ENCODE results near the gene NOTCH4.

Gene NOTCH4

DNA sequence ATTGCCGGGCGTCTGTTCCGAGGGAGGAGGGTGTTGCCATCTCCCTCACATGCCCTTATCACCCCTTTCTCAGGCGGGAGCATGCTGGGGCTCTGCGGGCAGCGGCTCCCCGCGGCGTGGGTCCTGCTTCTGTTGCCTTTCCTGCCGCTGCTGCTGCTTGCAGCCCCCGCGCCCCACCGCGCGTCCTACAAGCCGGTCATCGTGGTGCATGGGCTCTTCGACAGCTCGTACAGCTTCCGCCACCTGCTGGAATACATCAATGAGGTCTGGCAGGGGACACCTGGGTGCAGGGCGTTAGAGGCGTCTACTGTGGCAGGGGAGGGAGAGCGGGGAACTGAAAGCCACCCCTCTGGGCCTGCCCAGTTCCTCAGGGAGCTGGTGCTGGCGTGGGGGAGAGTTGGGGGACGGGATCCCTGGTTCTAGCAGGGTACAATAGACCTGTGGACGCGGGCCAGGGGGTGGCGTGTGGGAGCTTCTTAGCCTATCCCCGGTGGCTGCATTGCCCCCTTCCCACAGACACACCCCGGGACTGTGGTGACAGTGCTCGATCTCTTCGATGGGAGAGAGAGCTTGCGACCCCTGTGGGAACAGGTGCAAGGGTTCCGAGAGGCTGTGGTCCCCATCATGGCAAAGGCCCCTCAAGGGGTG, 69.2 kb downstream of the NOTCH4 start:
- no peak for DNase-seq

GRCh38 chr6:32153564-32154513, 70.0 kb downstream of the NOTCH4 start, which contains the start of gene PPT2:
Gene PPT2 (plus strand): TSS chr6:32154141. CDS start chr6:32154595, 454 bp downstream.
- DNase-seq: peak; percentile 71

GRCh38 chr6:32152769-32153563, 70.9 kb downstream of the NOTCH4 start:
- DNase-seq: no peak

GRCh38 chr6:32151863-32152768, 71.8 kb downstream of the NOTCH4 start, which contains the start of gene PRRT1:
Gene PRRT1 (minus strand): TSS chr6:32151939. CDS start chr6:32151827, 112 bp downstream.
- no peak for DNase-seq

GRCh38 chr6:32151181-32151862, 72.5 kb downstream of the NOTCH4 start:
- no peak for DNase-seq

DNA sequence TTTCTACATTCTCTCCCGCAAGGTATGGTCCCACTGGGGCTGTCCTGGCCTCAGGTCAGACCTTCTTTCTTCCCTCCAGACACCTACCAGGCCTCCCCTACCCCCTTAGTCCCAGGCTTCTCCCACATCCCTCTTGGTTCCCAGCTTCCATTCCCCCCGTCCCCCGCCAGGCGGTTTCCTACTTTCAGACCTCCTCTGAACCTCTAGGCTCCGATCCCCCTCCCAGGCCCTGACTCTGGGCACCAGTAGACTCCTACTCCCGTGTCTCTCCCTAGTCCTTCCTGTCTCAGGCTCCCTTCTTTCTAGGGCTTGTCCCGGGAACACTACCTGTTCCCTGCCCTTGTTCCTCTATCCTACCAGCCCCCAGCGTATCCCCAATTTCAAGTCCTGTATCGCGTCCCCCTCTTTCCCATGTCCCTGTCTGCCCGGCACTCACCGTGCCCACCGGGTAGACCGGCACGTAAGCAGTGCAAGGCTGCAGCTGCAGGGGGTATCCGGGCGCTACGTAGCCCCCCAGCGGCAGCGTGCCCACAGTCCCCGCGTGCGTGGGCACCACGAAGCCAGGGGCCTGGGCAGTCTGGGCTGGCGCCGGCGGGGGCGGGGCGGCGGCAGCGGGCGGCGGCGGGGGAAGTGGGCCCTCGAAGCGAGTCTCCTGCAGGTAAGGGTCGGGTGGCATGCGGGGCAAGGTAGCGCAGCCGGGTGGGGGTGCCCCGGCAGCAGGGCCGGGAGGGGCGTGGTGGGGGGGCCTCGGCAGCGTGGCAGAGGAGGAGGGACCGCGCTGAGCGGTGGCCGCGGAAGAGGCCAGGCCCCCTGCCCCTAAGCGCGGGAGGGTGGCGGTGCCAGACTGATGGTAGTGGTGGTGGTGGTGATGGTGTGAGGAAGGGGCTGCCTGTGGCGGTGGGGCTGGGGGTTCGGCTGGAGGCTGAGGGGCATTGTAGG, 73.7 kb downstream of the NOTCH4 start:
- DNase-seq: no peak

DNA sequence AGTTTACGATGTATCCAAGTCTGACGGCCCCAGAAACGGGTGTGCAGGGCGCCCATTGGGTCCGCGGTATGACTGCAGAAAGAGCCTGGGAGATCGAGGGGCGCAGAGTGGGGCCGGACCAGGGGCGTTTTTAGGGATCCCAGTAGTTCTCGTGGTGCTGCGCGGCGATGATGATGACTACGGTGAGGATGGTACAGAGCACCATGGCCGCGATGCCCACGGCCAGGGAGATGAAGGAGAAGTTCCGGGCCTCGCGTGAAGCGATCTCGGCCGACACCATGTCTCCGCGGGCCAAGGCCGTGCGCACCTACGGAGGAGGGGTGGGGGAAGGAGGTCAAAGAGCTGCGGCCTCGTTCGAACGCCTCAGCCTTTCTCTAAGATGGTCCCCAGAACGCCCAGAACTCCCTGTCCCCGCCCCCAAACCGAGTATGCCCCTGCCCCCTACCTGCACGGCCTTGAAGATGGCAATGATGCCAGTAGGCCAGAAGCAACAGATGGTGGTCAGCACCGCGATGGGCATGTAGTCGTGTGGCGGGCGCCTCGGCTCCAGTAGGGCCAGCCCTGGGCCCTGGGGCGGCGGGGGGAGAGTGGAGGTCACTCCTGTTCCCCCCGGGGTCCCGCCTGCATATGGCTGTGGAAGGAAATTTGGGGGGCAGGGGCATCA, 74.6 kb downstream of the NOTCH4 start:
- DNase-seq: no peak

DNA sequence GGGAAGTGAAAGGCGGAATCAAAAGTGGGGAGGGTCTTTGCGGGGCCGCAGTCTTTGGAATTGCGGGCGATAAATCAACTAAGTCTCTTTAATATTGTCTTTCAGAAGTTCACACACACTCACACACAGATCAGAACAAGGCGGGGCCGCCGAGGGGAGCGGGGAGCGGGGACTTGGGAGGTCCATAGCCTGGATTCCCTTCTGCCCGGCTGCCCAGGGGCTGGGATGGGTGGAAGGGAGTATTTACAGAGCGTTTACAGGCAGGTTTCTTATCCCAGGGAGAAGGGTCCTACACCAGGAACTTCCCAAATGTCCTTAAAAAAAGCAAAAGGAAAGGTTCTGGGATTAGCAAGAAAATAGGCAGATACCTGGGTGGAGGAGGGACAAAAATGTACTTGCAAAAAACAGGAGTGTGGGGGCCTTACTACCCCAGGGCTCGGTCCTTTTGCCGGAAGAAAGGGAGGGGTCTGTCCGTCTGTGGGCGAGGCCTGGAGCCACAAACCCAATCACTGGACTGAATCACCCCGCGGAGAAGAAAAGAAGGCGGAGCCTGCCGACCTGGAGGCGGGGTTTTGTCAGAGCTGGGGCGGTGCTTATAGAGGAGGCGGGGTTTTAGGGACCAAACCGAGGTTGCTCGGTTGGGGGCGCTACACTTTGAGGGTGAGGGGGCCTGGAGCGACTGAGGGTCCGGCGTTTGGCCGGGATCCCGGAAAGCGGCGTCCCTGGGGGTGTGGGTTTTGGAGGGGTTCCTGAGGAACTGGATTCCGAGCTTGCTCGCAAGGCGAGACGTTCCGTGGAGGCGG, 75.4 kb downstream of the NOTCH4 start:
- no peak for DNase-seq

DNA sequence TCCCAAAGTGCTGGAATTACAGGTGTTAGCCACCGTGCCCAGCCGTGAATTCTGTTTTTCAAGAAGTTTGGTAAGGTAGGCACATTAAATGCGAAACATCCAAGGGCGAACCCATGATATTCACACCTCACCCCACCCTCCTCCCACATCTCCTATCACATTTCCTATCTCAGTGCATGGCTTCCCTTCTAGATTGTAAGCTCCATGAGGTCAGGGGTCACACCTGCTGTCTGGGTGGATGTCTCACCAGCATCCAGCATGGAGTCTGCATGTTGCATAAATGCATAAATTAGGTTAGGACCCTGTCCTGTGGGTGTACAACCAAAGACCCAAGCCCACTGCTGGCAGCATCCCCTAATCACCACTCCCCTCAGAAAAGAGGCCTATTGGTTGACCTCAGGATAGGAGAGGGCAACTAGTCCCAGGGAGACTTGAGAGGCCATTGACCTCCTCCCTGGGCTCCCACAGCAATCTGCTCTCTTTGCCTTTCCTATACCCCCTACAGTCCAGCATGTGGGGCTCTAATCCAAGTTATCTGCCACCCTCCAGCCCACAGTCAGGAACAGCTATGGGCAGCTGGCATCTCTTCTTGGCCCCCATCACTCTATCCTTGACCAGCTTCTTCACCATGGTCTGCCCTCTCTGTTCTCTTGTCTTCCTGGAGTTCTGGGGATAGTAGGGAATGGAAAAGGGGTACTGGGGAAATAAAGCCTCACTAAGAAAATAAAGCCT, 76.3 kb downstream of the NOTCH4 start:
- no peak for DNase-seq

- DNase-seq: no peak
Measured at GRCh38 chr6:32146687-32147086, 77.2 kb downstream of the NOTCH4 start.

DNA sequence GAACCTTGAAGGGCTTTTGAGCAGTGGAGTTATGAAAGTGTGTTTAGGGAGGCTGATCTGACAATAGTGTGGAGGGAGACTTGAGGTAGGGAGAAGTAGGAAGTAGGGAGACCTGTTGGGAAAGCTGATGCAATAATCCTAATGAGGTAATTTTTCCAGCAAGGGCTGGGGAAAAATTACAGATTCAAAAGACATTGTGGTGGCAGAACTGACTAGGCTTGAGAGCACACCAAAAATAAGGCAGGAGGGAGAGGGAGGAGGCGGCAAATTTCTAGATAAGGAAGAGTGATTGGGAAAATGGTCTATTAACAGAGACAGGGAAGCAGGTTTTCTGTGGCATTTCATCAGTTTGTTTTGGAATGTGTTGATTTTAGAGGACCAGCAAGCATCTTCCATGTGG, 77.6 kb downstream of the NOTCH4 start:
- no peak for DNase-seq

Data from NCI-H1417 treated with DMSO at 0.1 percent for 48 hours (cell line).